WTC11 (cell line): Measurements from ENCODE around the gene PSMD12.

Experiments used
- ESRRA ChIP-seq: sonication (generic); formaldehyde crosslinking; IDR thresholded peaks from 2 replicates; pipeline ENCODE4 v1.8.1; 2022; ENCODE audit warnings: mild to moderate bottlenecking, missing genetic modification reagents, borderline replicate concordance
- FOXJ3 ChIP-seq: sonication (generic); formaldehyde crosslinking; IDR thresholded peaks from 2 replicates; pipeline ENCODE4 v1.9.0; 2021; ENCODE audit warnings: missing genetic modification reagents, mild to moderate bottlenecking, borderline replicate concordance
- IRF2 ChIP-seq: sonication (generic); formaldehyde crosslinking; IDR thresholded peaks from 2 replicates; pipeline ENCODE4 v1.8.0; 2022; ENCODE audit warnings: low read depth, missing genetic modification reagents, borderline replicate concordance
- KAT7 ChIP-seq: sonication (generic); formaldehyde crosslinking; IDR thresholded peaks from 2 replicates; pipeline ENCODE4 v1.8.1; 2023; ENCODE audit warnings: missing genetic modification reagents, mild to moderate bottlenecking, borderline replicate concordance
- NR3C1 ChIP-seq: sonication (generic); formaldehyde crosslinking; conservative IDR thresholded peaks from 2 replicates; pipeline ENCODE4 v1.8.1; 2023; ENCODE audit warnings: low read depth, mild to moderate bottlenecking, missing genetic modification reagents
- SP1 ChIP-seq: sonication (generic); formaldehyde crosslinking; conservative IDR thresholded peaks from 2 replicates; pipeline ENCODE4 v1.8.1; 2022; ENCODE audit warnings: missing genetic modification reagents
- ZBTB21 ChIP-seq: sonication (generic); formaldehyde crosslinking; IDR thresholded peaks from 2 replicates; pipeline ENCODE4 v1.8.1; 2023; ENCODE audit warnings: mild to moderate bottlenecking, missing genetic modification reagents, borderline replicate concordance
- ZNF121 ChIP-seq: sonication (generic); formaldehyde crosslinking; IDR thresholded peaks from 2 replicates; pipeline ENCODE4 v1.8.0; 2023; ENCODE audit warnings: missing genetic modification reagents
- TF ChIP-seq, protein P1 (sequence below): fragments of 200-600 bp; IDR thresholded peaks from 2 replicates; pipeline ENCODE4 v1.8.0; 2022; ENCODE audit warnings: antibody characterized with exemption
- TF ChIP-seq, protein P2 (sequence below): fragments of 250-450 bp; sonication (Bioruptor Pico); IDR thresholded peaks from 2 replicates; pipeline ENCODE4 v1.9.0; 2021; ENCODE audit warnings: moderate library complexity, mild to moderate bottlenecking, inconsistent platforms, borderline replicate concordance
- TF ChIP-seq, protein P3 (sequence below): sonication (generic); formaldehyde crosslinking; IDR thresholded peaks from 2 replicates; pipeline ENCODE4 v1.8.0; 2022; ENCODE audit warnings: mild to moderate bottlenecking, missing genetic modification reagents
- TF ChIP-seq, protein P4 (sequence below): sonication (generic); formaldehyde crosslinking; conservative IDR thresholded peaks from 2 replicates; pipeline ENCODE4 v1.8.1; 2022; ENCODE audit warnings: mild to moderate bottlenecking, missing genetic modification reagents
- TF ChIP-seq, protein P5 (sequence below): sonication (generic); formaldehyde crosslinking; IDR thresholded peaks from 2 replicates; pipeline ENCODE4 v1.8.1; 2023; ENCODE audit warnings: mild to moderate bottlenecking, moderate library complexity, missing genetic modification reagents

DNA sequence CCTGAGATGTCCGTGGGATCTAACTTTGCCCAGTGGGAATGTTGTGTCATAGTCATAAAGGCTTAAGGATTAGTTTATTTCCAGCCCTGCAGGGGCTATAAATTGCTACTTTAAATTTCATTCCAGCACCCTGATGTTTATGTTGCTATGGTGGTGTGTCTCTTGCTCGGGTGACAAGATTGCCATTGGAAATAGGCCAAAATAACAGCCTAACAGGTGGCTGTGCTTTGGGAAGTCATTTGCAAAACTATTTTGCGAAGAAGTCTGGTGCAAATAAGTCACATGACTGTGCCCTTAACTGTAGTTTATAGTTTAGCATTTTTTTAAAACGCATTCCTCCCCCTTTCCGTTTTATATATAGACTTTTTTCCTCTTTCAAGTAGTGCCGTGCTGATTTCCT lies 33.8 kb upstream of the PSMD12 start:
- TF ChIP-seq, protein P1, sequence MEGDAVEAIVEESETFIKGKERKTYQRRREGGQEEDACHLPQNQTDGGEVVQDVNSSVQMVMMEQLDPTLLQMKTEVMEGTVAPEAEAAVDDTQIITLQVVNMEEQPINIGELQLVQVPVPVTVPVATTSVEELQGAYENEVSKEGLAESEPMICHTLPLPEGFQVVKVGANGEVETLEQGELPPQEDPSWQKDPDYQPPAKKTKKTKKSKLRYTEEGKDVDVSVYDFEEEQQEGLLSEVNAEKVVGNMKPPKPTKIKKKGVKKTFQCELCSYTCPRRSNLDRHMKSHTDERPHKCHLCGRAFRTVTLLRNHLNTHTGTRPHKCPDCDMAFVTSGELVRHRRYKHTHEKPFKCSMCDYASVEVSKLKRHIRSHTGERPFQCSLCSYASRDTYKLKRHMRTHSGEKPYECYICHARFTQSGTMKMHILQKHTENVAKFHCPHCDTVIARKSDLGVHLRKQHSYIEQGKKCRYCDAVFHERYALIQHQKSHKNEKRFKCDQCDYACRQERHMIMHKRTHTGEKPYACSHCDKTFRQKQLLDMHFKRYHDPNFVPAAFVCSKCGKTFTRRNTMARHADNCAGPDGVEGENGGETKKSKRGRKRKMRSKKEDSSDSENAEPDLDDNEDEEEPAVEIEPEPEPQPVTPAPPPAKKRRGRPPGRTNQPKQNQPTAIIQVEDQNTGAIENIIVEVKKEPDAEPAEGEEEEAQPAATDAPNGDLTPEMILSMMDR: no peak
- TF ChIP-seq, protein P2, sequence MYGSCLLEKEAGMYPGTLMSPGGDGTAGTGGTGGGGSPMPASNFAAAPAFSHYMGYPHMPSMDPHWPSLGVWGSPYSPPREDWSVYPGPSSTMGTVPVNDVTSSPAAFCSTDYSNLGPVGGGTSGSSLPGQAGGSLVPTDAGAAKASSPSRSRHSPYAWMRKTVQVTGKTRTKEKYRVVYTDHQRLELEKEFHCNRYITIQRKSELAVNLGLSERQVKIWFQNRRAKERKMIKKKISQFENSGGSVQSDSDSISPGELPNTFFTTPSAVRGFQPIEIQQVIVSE (CRISPR knock-in tag): no peak
- TF ChIP-seq FOXJ3 (CRISPR knock-in tag): no peak
- TF ChIP-seq NR3C1 (CRISPR knock-in tag): no peak
- TF ChIP-seq, protein P3, sequence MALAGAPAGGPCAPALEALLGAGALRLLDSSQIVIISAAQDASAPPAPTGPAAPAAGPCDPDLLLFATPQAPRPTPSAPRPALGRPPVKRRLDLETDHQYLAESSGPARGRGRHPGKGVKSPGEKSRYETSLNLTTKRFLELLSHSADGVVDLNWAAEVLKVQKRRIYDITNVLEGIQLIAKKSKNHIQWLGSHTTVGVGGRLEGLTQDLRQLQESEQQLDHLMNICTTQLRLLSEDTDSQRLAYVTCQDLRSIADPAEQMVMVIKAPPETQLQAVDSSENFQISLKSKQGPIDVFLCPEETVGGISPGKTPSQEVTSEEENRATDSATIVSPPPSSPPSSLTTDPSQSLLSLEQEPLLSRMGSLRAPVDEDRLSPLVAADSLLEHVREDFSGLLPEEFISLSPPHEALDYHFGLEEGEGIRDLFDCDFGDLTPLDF (CRISPR knock-in tag): no peak
- no peak for TF ChIP-seq ZNF121 (CRISPR knock-in tag)
- TF ChIP-seq, protein P4, sequence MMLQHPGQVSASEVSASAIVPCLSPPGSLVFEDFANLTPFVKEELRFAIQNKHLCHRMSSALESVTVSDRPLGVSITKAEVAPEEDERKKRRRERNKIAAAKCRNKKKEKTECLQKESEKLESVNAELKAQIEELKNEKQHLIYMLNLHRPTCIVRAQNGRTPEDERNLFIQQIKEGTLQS (CRISPR knock-in tag): no peak
- no peak for TF ChIP-seq SP1 (CRISPR knock-in tag)
- TF ChIP-seq, protein P5, sequence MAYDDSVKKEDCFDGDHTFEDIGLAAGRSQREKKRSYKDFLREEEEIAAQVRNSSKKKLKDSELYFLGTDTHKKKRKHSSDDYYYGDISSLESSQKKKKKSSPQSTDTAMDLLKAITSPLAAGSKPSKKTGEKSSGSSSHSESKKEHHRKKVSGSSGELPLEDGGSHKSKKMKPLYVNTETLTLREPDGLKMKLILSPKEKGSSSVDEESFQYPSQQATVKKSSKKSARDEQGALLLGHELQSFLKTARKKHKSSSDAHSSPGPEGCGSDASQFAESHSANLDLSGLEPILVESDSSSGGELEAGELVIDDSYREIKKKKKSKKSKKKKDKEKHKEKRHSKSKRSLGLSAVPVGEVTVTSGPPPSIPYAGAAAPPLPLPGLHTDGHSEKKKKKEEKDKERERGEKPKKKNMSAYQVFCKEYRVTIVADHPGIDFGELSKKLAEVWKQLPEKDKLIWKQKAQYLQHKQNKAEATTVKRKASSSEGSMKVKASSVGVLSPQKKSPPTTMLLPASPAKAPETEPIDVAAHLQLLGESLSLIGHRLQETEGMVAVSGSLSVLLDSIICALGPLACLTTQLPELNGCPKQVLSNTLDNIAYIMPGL (CRISPR knock-in tag): no peak
- TF ChIP-seq ESRRA (CRISPR knock-in tag): no peak
- no peak for TF ChIP-seq ZBTB21
- no peak for TF ChIP-seq KAT7 (CRISPR knock-in tag)
- no peak for TF ChIP-seq IRF2 (CRISPR knock-in tag)
